Measurements from ENCODE around the gene AMN1. TPM values are rescaled to one million over a fixed set of nuclear protein-coding genes. Genes with fewer than 3 reads are reported as not detected.
A peak's percentile ranks its signal among the peaks of the same experiment; 100 is the strongest.

AMN1 gene
- total and polyA plus RNA-seq, 4 donors: 22.3 to 43.9 (median 39.7) TPM

- no peak overlapping the region for H3K4me3 ChIP-seq (ENCODE audit: low read depth, low read length)
- no peak overlapping the region for H3K27ac ChIP-seq (ENCODE audit: low read depth, low read length)
- peaks cover 5% of the 10 kb centered on the region for H3K4me1 ChIP-seq (ENCODE audit: control insufficient read depth, insufficient read depth, low read length)
- 83% methylated on average over 3 of the region's 4 CpGs for WGBS (ENCODE audit: insufficient coverage)
- H3K27me3 ChIP-seq (ENCODE audit: control insufficient read depth, insufficient read depth, low read length): no peaks in the 10 kb centered on the region
- H3K36me3 ChIP-seq (ENCODE audit: control insufficient read depth, insufficient read depth, low read length): no peaks in the 10 kb centered on the region
- no peaks in the 10 kb centered on the region for H3K9me3 ChIP-seq (ENCODE audit: control insufficient read depth, insufficient read depth, low read length)
- no peak for DNase-seq (ENCODE audit: low read depth in 4 of 6, low spot score in 6 of 6)
Measured at GRCh38 chr12:31663576-31663975, 65.2 kb downstream of the AMN1 start.

- Histone ChIP-seq H3K4me1 (ENCODE audit: control insufficient read depth, insufficient read depth, low read length) (peaks cover 5% of the 10 kb centered on the region), H3K27ac (ENCODE audit: low read depth, low read length) (no peak overlapping the region), H3K9me3 (ENCODE audit: control insufficient read depth, insufficient read depth, low read length) (no peaks in the 10 kb centered on the region), H3K27me3 (ENCODE audit: control insufficient read depth, insufficient read depth, low read length) (no peaks in the 10 kb centered on the region), H3K36me3 (ENCODE audit: control insufficient read depth, insufficient read depth, low read length) (no peaks in the 10 kb centered on the region), H3K4me3 (ENCODE audit: low read depth, low read length) (no peak overlapping the region)
- WGBS (ENCODE audit: insufficient coverage): 92% methylated on average over 2 of the region's 6 CpGs
- no peak for DNase-seq (ENCODE audit: low read depth in 4 of 6, low spot score in 6 of 6)
Measured at GRCh38 chr12:31662176-31662849, 66.5 kb downstream of the AMN1 start.

GRCh38 chr12:31659087-31659942 lies 69.5 kb downstream of the AMN1 start, which contains the start of gene ETFBKMT:
Gene ETFBKMT (plus strand): TSS chr12:31659688. CDS start chr12:31661954, 2,266 bp downstream.
- peak within 1 kb of the TSS; percentile 96 for H3K27ac ChIP-seq (ENCODE audit: low read depth, low read length)

GRCh38 chr12:31658471-31659086 lies 70.2 kb downstream of the AMN1 start:
- no peak for DNase-seq (ENCODE audit: low read depth in 4 of 6, low spot score in 6 of 6)
- Histone ChIP-seq H3K36me3 (ENCODE audit: control insufficient read depth, insufficient read depth, low read length) (no peaks in the 10 kb centered on the region), H3K27ac (ENCODE audit: low read depth, low read length) (peak overlapping the region; percentile 96), H3K27me3 (ENCODE audit: control insufficient read depth, insufficient read depth, low read length) (no peaks in the 10 kb centered on the region), H3K9me3 (ENCODE audit: control insufficient read depth, insufficient read depth, low read length) (no peaks in the 10 kb centered on the region), H3K4me1 (ENCODE audit: control insufficient read depth, insufficient read depth, low read length) (peaks cover 5% of the 10 kb centered on the region), H3K4me3 (ENCODE audit: low read depth, low read length) (peak overlapping the region; percentile 79)
- WGBS (ENCODE audit: insufficient coverage): 50% methylated on average over 4 of the region's 11 CpGs

More at GRCh38 chr12:31659087-31659942, 69.5 kb downstream of the AMN1 start, which contains the start of gene ETFBKMT:
- WGBS (ENCODE audit: insufficient coverage): under 1% methylated on average over 34 of the region's 47 CpGs
- no peaks in the 10 kb centered on the region for H3K9me3 ChIP-seq (ENCODE audit: control insufficient read depth, insufficient read depth, low read length)
- H3K4me3 ChIP-seq (ENCODE audit: low read depth, low read length): peak within 1 kb of the TSS; percentile 79
- peaks cover 5% of the 10 kb centered on the region for H3K4me1 ChIP-seq (ENCODE audit: control insufficient read depth, insufficient read depth, low read length)
- H3K27me3 ChIP-seq (ENCODE audit: control insufficient read depth, insufficient read depth, low read length): no peaks in the 10 kb centered on the region
- H3K36me3 ChIP-seq (ENCODE audit: control insufficient read depth, insufficient read depth, low read length): no peaks in the 10 kb centered on the region
- DNase-seq (ENCODE audit: low read depth in 4 of 6, low spot score in 6 of 6): peak; percentile 74 to 97 (median 90)

GRCh38 chr12:31655792-31656191 lies 73.0 kb downstream of the AMN1 start:
- no peaks in the 10 kb centered on the region for H3K36me3 ChIP-seq (ENCODE audit: control insufficient read depth, insufficient read depth, low read length)
- no peaks in the 10 kb centered on the region for H3K9me3 ChIP-seq (ENCODE audit: control insufficient read depth, insufficient read depth, low read length)
- WGBS (ENCODE audit: insufficient coverage): 91% methylated on average over 1 of the region's 1 CpG
- no peaks in the 10 kb centered on the region for H3K27me3 ChIP-seq (ENCODE audit: control insufficient read depth, insufficient read depth, low read length)
- no peak for DNase-seq (ENCODE audit: low read depth in 4 of 6, low spot score in 6 of 6)
- no peak overlapping the region for H3K4me3 ChIP-seq (ENCODE audit: low read depth, low read length)
- H3K4me1 ChIP-seq (ENCODE audit: control insufficient read depth, insufficient read depth, low read length): peaks cover 5% of the 10 kb centered on the region
- no peak overlapping the region for H3K27ac ChIP-seq (ENCODE audit: low read depth, low read length)

GRCh38 chr12:31655208-31655607 lies 73.6 kb downstream of the AMN1 start:
- H3K36me3 ChIP-seq (ENCODE audit: control insufficient read depth, insufficient read depth, low read length): no peaks in the 10 kb centered on the region
- DNase-seq (ENCODE audit: low read depth in 4 of 6, low spot score in 6 of 6): no peak
- 90% methylated on average over 2 of the region's 4 CpGs for WGBS (ENCODE audit: insufficient coverage)
- no peaks in the 10 kb centered on the region for H3K9me3 ChIP-seq (ENCODE audit: control insufficient read depth, insufficient read depth, low read length)
- peaks cover 5% of the 10 kb centered on the region for H3K4me1 ChIP-seq (ENCODE audit: control insufficient read depth, insufficient read depth, low read length)
- no peaks in the 10 kb centered on the region for H3K27me3 ChIP-seq (ENCODE audit: control insufficient read depth, insufficient read depth, low read length)
- H3K4me3 ChIP-seq (ENCODE audit: low read depth, low read length): no peak overlapping the region
- no peak overlapping the region for H3K27ac ChIP-seq (ENCODE audit: low read depth, low read length)

- DNase-seq (ENCODE audit: low read depth in 4 of 6, low spot score in 6 of 6): peak in 1 of 6 donors; percentile 35
- Histone ChIP-seq H3K27ac (ENCODE audit: low read depth, low read length) (no peak overlapping the region), H3K27me3 (ENCODE audit: control insufficient read depth, insufficient read depth, low read length) (no peaks in the 10 kb centered on the region), H3K36me3 (ENCODE audit: control insufficient read depth, insufficient read depth, low read length) (no peaks in the 10 kb centered on the region), H3K4me3 (ENCODE audit: low read depth, low read length) (no peak overlapping the region), H3K9me3 (ENCODE audit: control insufficient read depth, insufficient read depth, low read length) (no peaks in the 10 kb centered on the region), H3K4me1 (ENCODE audit: control insufficient read depth, insufficient read depth, low read length) (no peaks in the 10 kb centered on the region)
- 70% methylated on average over 15 of the region's 18 CpGs for WGBS (ENCODE audit: insufficient coverage)
Measured at GRCh38 chr12:31651893-31652521, 76.8 kb downstream of the AMN1 start.

GRCh38 chr12:31650918-31651317 lies 77.9 kb downstream of the AMN1 start:
- H3K36me3 ChIP-seq (ENCODE audit: control insufficient read depth, insufficient read depth, low read length): no peaks in the 10 kb centered on the region
- H3K9me3 ChIP-seq (ENCODE audit: control insufficient read depth, insufficient read depth, low read length): no peaks in the 10 kb centered on the region
- DNase-seq (ENCODE audit: low read depth in 4 of 6, low spot score in 6 of 6): no peak
- no peaks in the 10 kb centered on the region for H3K27me3 ChIP-seq (ENCODE audit: control insufficient read depth, insufficient read depth, low read length)
- peaks cover 6% of the 10 kb centered on the region for H3K4me1 ChIP-seq (ENCODE audit: control insufficient read depth, insufficient read depth, low read length)
- no peak overlapping the region for H3K4me3 ChIP-seq (ENCODE audit: low read depth, low read length)
- no peak overlapping the region for H3K27ac ChIP-seq (ENCODE audit: low read depth, low read length)
- WGBS (ENCODE audit: insufficient coverage): 86% methylated on average over 4 of the region's 6 CpGs

GRCh38 chr12:31647086-31647491 lies 81.7 kb downstream of the AMN1 start:
- WGBS (ENCODE audit: insufficient coverage): 65% methylated on average over 7 of the region's 7 CpGs
- H3K27me3 ChIP-seq (ENCODE audit: control insufficient read depth, insufficient read depth, low read length): no peaks in the 10 kb centered on the region
- H3K36me3 ChIP-seq (ENCODE audit: control insufficient read depth, insufficient read depth, low read length): no peaks in the 10 kb centered on the region
- no peak for DNase-seq (ENCODE audit: low read depth in 4 of 6, low spot score in 6 of 6)
- no peak overlapping the region for H3K4me3 ChIP-seq (ENCODE audit: low read depth, low read length)
- H3K4me1 ChIP-seq (ENCODE audit: control insufficient read depth, insufficient read depth, low read length): peaks cover 6% of the 10 kb centered on the region
- H3K27ac ChIP-seq (ENCODE audit: low read depth, low read length): no peak overlapping the region
- H3K9me3 ChIP-seq (ENCODE audit: control insufficient read depth, insufficient read depth, low read length): no peaks in the 10 kb centered on the region

All from spinal cord (tissue), 10 donors.